GM12878 (cell line): ENCODE data around the gene EDN2. TPM values are rescaled to one million over a fixed set of nuclear protein-coding genes. Genes with fewer than 3 reads are reported as not detected.

Experiments used
- ATAC-seq: fragments of 200-7000 bp; cut with Tn5 transposase; 3 replicates; pipeline ENCODE4 v1.9.1; 2020; ENCODE audit warnings: mild to moderate bottlenecking, moderate library complexity
- BruUV-seq: library from RNA; stranded (reverse); fragments of 400-500 nt; replicated peaks from 2 replicates; lab custom pipeline; 2021; lab: Mats Ljungman, UMichigan
- CTCF ChIA-PET: fragments of 300-600 bp; sonication (Branson Sonifier 250); formaldehyde crosslinking; extraction: SDS; loops from one replicate; lab custom pipeline; 2021; ENCODE audit warnings: inconsistent platforms; lab: Yijun Ruan, JAX
- POLR2A ChIA-PET: fragments of 350-600 bp; formaldehyde crosslinking; extraction: SDS; loops from one replicate; lab custom pipeline; 2021; ENCODE audit warnings: inconsistent platforms; lab: Charles Lee
- RAD21 ChIA-PET: fragments of 300-600 bp; sonication (Branson Sonifier 250); formaldehyde crosslinking; loops from one replicate; lab custom pipeline; 2023; ENCODE audit warnings: antibody characterized with exemption; ENCODE audit not compliant: unreplicated experiment; lab: Charles Lee
- SMC1A ChIA-PET: fragments of 300-600 bp; sonication (Branson Sonifier 250); formaldehyde crosslinking; loops from one replicate; lab custom pipeline; 2023; ENCODE audit not compliant: unreplicated experiment, uncharacterized antibody; lab: Charles Lee
- DNase-seq: peaks from one replicate; pipeline ENCODE4 v3.0.0-alpha.2; 2011; ENCODE audit warnings: low read depth, low spot score
- FAIRE-seq: peaks from 3 replicates; lab custom pipeline; 2011; peaks lifted over from hg19 to GRCh38; lab: Jason Lieb, UNC
- H2AFZ ChIP-seq: 2 replicates; pipeline ENCODE4 v1.6.0; 2011; ENCODE audit warnings: low read depth, low read length, control low read depth; ENCODE audit not compliant: control insufficient read depth
- H3K27ac ChIP-seq: 2 replicates; pipeline ENCODE4 v1.5.1; 2011; ENCODE audit warnings: control low read depth; ENCODE audit not compliant: control insufficient read depth, insufficient read depth
- H3K27me3 ChIP-seq, 2 experiments: replicated peaks in 1 of 2; 2 replicates each; pipeline versions ENCODE4 v1.6.0 to v1.6.1; 2011; ENCODE audit warnings: low read length in 1 of 2; ENCODE audit not compliant: control insufficient read depth in 2 of 2, insufficient read depth in 2 of 2
- H3K36me3 ChIP-seq, 2 experiments: 2 replicates each; pipeline ENCODE4 v1.5.1; 2011; ENCODE audit warnings: low read length in 1 of 2; ENCODE audit not compliant: control insufficient read depth in 2 of 2, insufficient read depth in 2 of 2
- H3K4me1 ChIP-seq: 2 replicates; pipeline ENCODE4 v1.6.1; 2011; ENCODE audit warnings: mild to moderate bottlenecking, low read length, moderate library complexity, mixed read lengths; ENCODE audit not compliant: control insufficient read depth, insufficient read depth
- H3K4me2 ChIP-seq: 2 replicates; pipeline ENCODE4 v1.6.0; 2011; ENCODE audit warnings: control low read depth; ENCODE audit not compliant: control insufficient read depth, insufficient read depth
- H3K4me3 ChIP-seq: fragments of 200-600 bp; sonication (generic); 2 replicates; pipeline ENCODE4 v1.5.1; 2016
- H3K79me2 ChIP-seq: 2 replicates; pipeline ENCODE4 v1.6.0; 2011; ENCODE audit warnings: low read length; ENCODE audit not compliant: control insufficient read depth, insufficient read depth
- H3K9ac ChIP-seq: 2 replicates; pipeline ENCODE4 v1.8.0; 2011; ENCODE audit warnings: low read length, control low read depth, mixed read lengths; ENCODE audit not compliant: control insufficient read depth, insufficient read depth
- H3K9me3 ChIP-seq: replicated peaks from 3 replicates; pipeline ENCODE4 v1.5.1; 2011; ENCODE audit warnings: mild to moderate bottlenecking, low read length; ENCODE audit not compliant: control insufficient read depth, insufficient read depth
- H4K20me1 ChIP-seq: 2 replicates; pipeline ENCODE4 v1.6.0; 2011; ENCODE audit not compliant: control insufficient read depth, insufficient read depth
- ATF7 ChIP-seq: fragments of 450-650 bp; IDR thresholded peaks from 2 replicates; pipeline ENCODE4 v1.6.1; 2016; ENCODE audit warnings: low read depth, mild to moderate bottlenecking
- BACH1 ChIP-seq: fragments of 450-650 bp; IDR thresholded peaks from 2 replicates; pipeline ENCODE4 v1.6.1; 2017; ENCODE audit warnings: mild to moderate bottlenecking, borderline replicate concordance
- BMI1 ChIP-seq: fragments of 450-650 bp; IDR thresholded peaks from 2 replicates; pipeline ENCODE4 v1.6.1; 2016; ENCODE audit warnings: mild to moderate bottlenecking, moderate library complexity, borderline replicate concordance
- CHD4 ChIP-seq: fragments of 200-600 bp; sonication (generic); IDR thresholded peaks from 2 replicates; pipeline ENCODE4 v1.6.1; 2016; ENCODE audit warnings: mild to moderate bottlenecking
- EED ChIP-seq: sonication (generic); IDR thresholded peaks from 2 replicates; pipeline ENCODE4 v1.6.1; 2016; ENCODE audit warnings: antibody characterized with exemption, low read depth
- EZH2 ChIP-seq: IDR thresholded peaks from 2 replicates; pipeline ENCODE4 v1.6.1; 2012; ENCODE audit warnings: low read depth, mild to moderate bottlenecking, control low read depth, inconsistent platforms, low read length, borderline replicate concordance; ENCODE audit not compliant: control insufficient read depth
- HDAC6 ChIP-seq: fragments of 200-600 bp; sonication (generic); IDR thresholded peaks from one replicate; pipeline ENCODE4 v1.8.0; 2017; ENCODE audit warnings: antibody characterized with exemption; ENCODE audit not compliant: unreplicated experiment
- KLF5 ChIP-seq: fragments of 450-650 bp; IDR thresholded peaks from 2 replicates; pipeline ENCODE4 v1.6.1; 2014; ENCODE audit warnings: mild to moderate bottlenecking; ENCODE audit not compliant: partially characterized antibody
- NFXL1 ChIP-seq: fragments of 450-650 bp; IDR thresholded peaks from 2 replicates; pipeline ENCODE4 v1.6.1; 2017; ENCODE audit warnings: antibody characterized with exemption, mild to moderate bottlenecking, borderline replicate concordance
- RELA ChIP-seq: fragments of 450-650 bp; IDR thresholded peaks from 2 replicates; pipeline ENCODE4 v1.8.0; 2014; ENCODE audit warnings: borderline replicate concordance; ENCODE audit not compliant: partially characterized antibody
- SPI1 ChIP-seq: IDR thresholded peaks from 2 replicates; pipeline ENCODE4 v1.6.1; 2011; ENCODE audit warnings: low read depth, mild to moderate bottlenecking, low read length, moderate library complexity, borderline replicate concordance; ENCODE audit not compliant: insufficient read depth
- STAT1 ChIP-seq: fragments of 450-650 bp; conservative IDR thresholded peaks from 2 replicates; pipeline ENCODE4 v1.6.1; 2014; ENCODE audit warnings: antibody characterized with exemption, mild to moderate bottlenecking
- STAT3 ChIP-seq: IDR thresholded peaks from 2 replicates; pipeline ENCODE4 v1.6.1; 2011; ENCODE audit warnings: low read depth, low read length, improper control_type of control experiment
- ZSCAN29 ChIP-seq: fragments of 450-650 bp; IDR thresholded peaks from 2 replicates; pipeline ENCODE4 v1.6.1; 2017; ENCODE audit warnings: mild to moderate bottlenecking, moderate library complexity
- ZZZ3 ChIP-seq: IDR thresholded peaks from 2 replicates; pipeline ENCODE4 v1.6.1; 2011; ENCODE audit warnings: low read depth; ENCODE audit not compliant: control insufficient read depth, insufficient read length
- WGBS: methylation state at CpG from one replicate; pipeline ENCODE4 v1.1.6; 2016; ENCODE audit warnings: low lambda C conversion rate; ENCODE audit not compliant: insufficient replicate concordance, insufficient coverage; ENCODE audit errors: missing lambda C conversion rate; 5-methylcytosine and 5-hydroxymethylcytosine counted together
- in situ Hi-C: fragments of 300-500 bp; cut with MboI; formaldehyde crosslinking; loops from 9 replicates; pipeline ENCODE4 v1.14.3; 2018; ENCODE audit warnings: mixed read lengths
- intact Hi-C: fragments of 100-400 bp; cut with micrococcal nuclease; formaldehyde crosslinking; loops from one replicate; pipeline ENCODE4 v1.14.2; 2022; ENCODE audit not compliant: unreplicated experiment
- polyA plus RNA-seq, 11 experiments: library from polyadenylated mRNA; depleted of rRNA in 4 of 11; unstranded in 6 of 11; stranded (reverse) in 5 of 11; fragments of >200 nt; fragmentation: Nextera tagmentation in 4 of 11; fragmentation: Illumina TruSeq in 1 of 11; extraction: Ambion mirVana in 4 of 11; extraction: Trizol in 1 of 11; gene quantifications; 1 replicate in 1 of 11; 2 replicates in 10 of 11; pipeline versions ENCODE4 v1.2.1 to v1.2.3, GENCODE V29; 2011 to 2016; ENCODE audit warnings: inconsistent platforms in 2 of 11, missing spikeins in 2 of 11, low read depth in 1 of 11
- total RNA-seq, 4 experiments: library from RNA; depleted of rRNA in 3 of 4; stranded (reverse); fragments of >200 nt in 3 of 4; fragmentation: Illumina TruSeq in 1 of 4; extraction: Trizol in 1 of 4; gene quantifications; 2 replicates each; pipeline versions ENCODE4 v1.2.1 to v1.2.3, GENCODE V29; 2013 to 2021
- TF ChIP-seq, protein P1 (sequence below): IDR thresholded peaks from 2 replicates; pipeline ENCODE4 v1.6.1; 2011; ENCODE audit warnings: borderline replicate concordance, low read depth, mild to moderate bottlenecking, moderate library complexity, low read length; ENCODE audit not compliant: insufficient read depth, poor library complexity, severe bottlenecking
- TF ChIP-seq, protein P2 (sequence below): fragments of 450-650 bp; IDR thresholded peaks from 2 replicates; pipeline ENCODE4 v1.6.1; 2016; ENCODE audit warnings: mild to moderate bottlenecking, moderate library complexity, borderline replicate concordance
- TF ChIP-seq, protein P3 (sequence below): fragments of 450-650 bp; conservative IDR thresholded peaks from 2 replicates; pipeline ENCODE4 v1.6.1; 2017; ENCODE audit warnings: mild to moderate bottlenecking, moderate library complexity

The EDN2 gene
- total and polyA plus RNA-seq, 10 of the 15 experiments (the other 5 are each of a cell fraction or from before 2014, with no cell fraction given), result 0.11 to 1.5 (median 0.43) TPM; not detected in 1

DNA sequence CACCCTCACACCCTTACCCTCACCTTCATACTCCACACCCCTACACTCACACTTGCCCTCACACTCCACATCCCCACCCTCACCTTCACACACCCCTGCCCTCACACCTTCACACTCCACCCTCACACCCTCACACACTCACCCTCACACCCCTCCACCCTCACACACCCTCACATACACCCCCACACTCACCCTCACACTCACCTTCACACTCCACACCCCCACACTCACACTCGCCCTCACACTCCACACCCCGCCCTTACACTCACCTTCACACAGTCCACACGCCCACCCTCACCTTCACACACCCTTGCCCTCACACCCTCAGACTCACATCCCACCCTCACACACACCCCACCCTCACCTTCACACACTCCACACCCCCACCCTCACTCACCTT, 43.6 kb upstream of the EDN2 start:
- no peaks in the 10 kb centered on the region for H3K79me2 ChIP-seq
- ChIA-PET SMC1A (no interaction called here), POLR2A (no interaction called here), CTCF (no interaction called here), RAD21 (no interaction called here)
- no peaks in the 10 kb centered on the region; the same call in 1 of the 3 replicates for H3K9me3 ChIP-seq
- no peak overlapping the region for H3K4me2 ChIP-seq
- in situ Hi-C loops, result no loop called here
- H3K4me3 ChIP-seq, result no peak overlapping the region
- no peak overlapping the region for H3K27ac ChIP-seq
- no peak for ATAC-seq
- no peak overlapping the region for H2AFZ ChIP-seq
- BruUV-seq, result no TSS peak
- no peaks in the 10 kb centered on the region for H3K27me3 ChIP-seq
- no peak for DNase-seq
- no peak overlapping the region for H3K9ac ChIP-seq
- no peak for FAIRE-seq
- no peaks in the 10 kb centered on the region for H4K20me1 ChIP-seq
- no peaks in the 10 kb centered on the region; a peak in 1 of 4 replicates for H3K36me3 ChIP-seq
- 90% methylated on average over 3 of the region's 3 CpGs for WGBS
- intact Hi-C loops, result no loop called here
- H3K4me1 ChIP-seq, result no peaks in the 10 kb centered on the region
- TF ChIP-seq HDAC6, result no peak
- TF ChIP-seq, protein P1, sequence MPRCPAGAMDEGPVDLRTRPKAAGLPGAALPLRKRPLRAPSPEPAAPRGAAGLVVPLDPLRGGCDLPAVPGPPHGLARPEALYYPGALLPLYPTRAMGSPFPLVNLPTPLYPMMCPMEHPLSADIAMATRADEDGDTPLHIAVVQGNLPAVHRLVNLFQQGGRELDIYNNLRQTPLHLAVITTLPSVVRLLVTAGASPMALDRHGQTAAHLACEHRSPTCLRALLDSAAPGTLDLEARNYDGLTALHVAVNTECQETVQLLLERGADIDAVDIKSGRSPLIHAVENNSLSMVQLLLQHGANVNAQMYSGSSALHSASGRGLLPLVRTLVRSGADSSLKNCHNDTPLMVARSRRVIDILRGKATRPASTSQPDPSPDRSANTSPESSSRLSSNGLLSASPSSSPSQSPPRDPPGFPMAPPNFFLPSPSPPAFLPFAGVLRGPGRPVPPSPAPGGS, result no peak
- no peak for TF ChIP-seq STAT1
- TF ChIP-seq, protein P2, sequence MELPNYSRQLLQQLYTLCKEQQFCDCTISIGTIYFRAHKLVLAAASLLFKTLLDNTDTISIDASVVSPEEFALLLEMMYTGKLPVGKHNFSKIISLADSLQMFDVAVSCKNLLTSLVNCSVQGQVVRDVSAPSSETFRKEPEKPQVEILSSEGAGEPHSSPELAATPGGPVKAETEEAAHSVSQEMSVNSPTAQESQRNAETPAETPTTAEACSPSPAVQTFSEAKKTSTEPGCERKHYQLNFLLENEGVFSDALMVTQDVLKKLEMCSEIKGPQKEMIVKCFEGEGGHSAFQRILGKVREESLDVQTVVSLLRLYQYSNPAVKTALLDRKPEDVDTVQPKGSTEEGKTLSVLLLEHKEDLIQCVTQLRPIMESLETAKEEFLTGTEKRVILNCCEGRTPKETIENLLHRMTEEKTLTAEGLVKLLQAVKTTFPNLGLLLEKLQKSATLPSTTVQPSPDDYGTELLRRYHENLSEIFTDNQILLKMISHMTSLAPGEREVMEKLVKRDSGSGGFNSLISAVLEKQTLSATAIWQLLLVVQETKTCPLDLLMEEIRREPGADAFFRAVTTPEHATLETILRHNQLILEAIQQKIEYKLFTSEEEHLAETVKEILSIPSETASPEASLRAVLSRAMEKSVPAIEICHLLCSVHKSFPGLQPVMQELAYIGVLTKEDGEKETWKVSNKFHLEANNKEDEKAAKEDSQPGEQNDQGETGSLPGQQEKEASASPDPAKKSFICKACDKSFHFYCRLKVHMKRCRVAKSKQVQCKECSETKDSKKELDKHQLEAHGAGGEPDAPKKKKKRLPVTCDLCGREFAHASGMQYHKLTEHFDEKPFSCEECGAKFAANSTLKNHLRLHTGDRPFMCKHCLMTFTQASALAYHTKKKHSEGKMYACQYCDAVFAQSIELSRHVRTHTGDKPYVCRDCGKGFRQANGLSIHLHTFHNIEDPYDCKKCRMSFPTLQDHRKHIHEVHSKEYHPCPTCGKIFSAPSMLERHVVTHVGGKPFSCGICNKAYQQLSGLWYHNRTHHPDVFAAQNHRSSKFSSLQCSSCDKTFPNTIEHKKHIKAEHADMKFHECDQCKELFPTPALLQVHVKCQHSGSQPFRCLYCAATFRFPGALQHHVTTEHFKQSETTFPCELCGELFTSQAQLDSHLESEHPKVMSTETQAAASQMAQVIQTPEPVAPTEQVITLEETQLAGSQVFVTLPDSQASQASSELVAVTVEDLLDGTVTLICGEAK, result no peak
- TF ChIP-seq RELA, result no peak
- TF ChIP-seq SPI1, result no peak
- no peak for TF ChIP-seq EZH2
- TF ChIP-seq ZZZ3, result no peak
- no peak for TF ChIP-seq BACH1
- no peak for TF ChIP-seq CHD4
- TF ChIP-seq EED, result no peak
- TF ChIP-seq, protein P3, sequence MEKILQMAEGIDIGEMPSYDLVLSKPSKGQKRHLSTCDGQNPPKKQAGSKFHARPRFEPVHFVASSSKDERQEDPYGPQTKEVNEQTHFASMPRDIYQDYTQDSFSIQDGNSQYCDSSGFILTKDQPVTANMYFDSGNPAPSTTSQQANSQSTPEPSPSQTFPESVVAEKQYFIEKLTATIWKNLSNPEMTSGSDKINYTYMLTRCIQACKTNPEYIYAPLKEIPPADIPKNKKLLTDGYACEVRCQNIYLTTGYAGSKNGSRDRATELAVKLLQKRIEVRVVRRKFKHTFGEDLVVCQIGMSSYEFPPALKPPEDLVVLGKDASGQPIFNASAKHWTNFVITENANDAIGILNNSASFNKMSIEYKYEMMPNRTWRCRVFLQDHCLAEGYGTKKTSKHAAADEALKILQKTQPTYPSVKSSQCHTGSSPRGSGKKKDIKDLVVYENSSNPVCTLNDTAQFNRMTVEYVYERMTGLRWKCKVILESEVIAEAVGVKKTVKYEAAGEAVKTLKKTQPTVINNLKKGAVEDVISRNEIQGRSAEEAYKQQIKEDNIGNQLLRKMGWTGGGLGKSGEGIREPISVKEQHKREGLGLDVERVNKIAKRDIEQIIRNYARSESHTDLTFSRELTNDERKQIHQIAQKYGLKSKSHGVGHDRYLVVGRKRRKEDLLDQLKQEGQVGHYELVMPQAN, result no peak
- TF ChIP-seq ATF7, result no peak
- TF ChIP-seq BMI1, result no peak
- TF ChIP-seq NFXL1, result no peak
- no peak for TF ChIP-seq KLF5
- no peak for TF ChIP-seq STAT3
- TF ChIP-seq ZSCAN29, result no peak
